ENCODE measurements around the gene SLC7A1. TPM values are rescaled to one million over a fixed set of nuclear protein-coding genes. Genes with fewer than 3 reads are reported as not detected.
A peak's percentile ranks its signal among the peaks of the same experiment; 100 is the strongest.

Gene SLC7A1
- total and polyA plus RNA-seq, 4 donors, result 0.90 to 22.6 (median 1.4) TPM

- Histone ChIP-seq H3K9me3 (ENCODE audit: control insufficient read depth in 4 of 4, low read length in 3 of 4) (no peaks in the 10 kb centered on the region), H3K4me1 (ENCODE audit: control insufficient read depth in 4 of 4, insufficient read depth in 4 of 4, low read length in 3 of 4) (no peaks in the 10 kb centered on the region), H3K27ac (ENCODE audit: low read depth in 1 of 2, low read length in 2 of 2) (no peak overlapping the region), H3K9ac (ENCODE audit: low read depth in 1 of 2, low read length in 2 of 2) (no peak overlapping the region), H3K36me3 (ENCODE audit: control insufficient read depth in 4 of 4, insufficient read depth in 3 of 4, low read depth in 1 of 4, low read length in 3 of 4) (peaks cover 0 to 2% (median 0%) of the 10 kb centered on the region in 4 donors), H3K4me3 (ENCODE audit: low read depth in 1 of 3, low read length in 3 of 3) (no peak overlapping the region), H3K27me3 (ENCODE audit: control insufficient read depth in 4 of 4, insufficient read depth in 4 of 4, low read length in 3 of 4) (no peaks in the 10 kb centered on the region)
- 74% methylated on average over 13 of the region's 13 CpGs for WGBS
- TF ChIP-seq EGR1 (IDR thresholded peaks at IDR 0.05; ENCODE audit: low read depth in 2 of 2) (no peak), JUND (IDR thresholded peaks at IDR 0.05) (no peak), SP1 (IDR thresholded peaks at IDR 0.05) (no peak)
- DNase-seq (ENCODE audit: low spot score), result no peak
These were observed 80.7 kb downstream of the SLC7A1 start for GRCh38 chr13:29514720-29515310.

GRCh38 chr13:29513981-29514719, 81.3 kb downstream of the SLC7A1 start:
- no peak overlapping the region for H3K9ac ChIP-seq (ENCODE audit: low read depth in 1 of 2, low read length in 2 of 2)
- no peaks in the 10 kb centered on the region for H3K4me1 ChIP-seq (ENCODE audit: control insufficient read depth in 4 of 4, insufficient read depth in 4 of 4, low read length in 3 of 4)
- H3K36me3 ChIP-seq (ENCODE audit: control insufficient read depth in 4 of 4, insufficient read depth in 3 of 4, low read depth in 1 of 4, low read length in 3 of 4), result peaks cover 0 to 2% (median 0%) of the 10 kb centered on the region in 4 donors
- no peak for DNase-seq (ENCODE audit: low spot score)
- no peak overlapping the region for H3K27ac ChIP-seq (ENCODE audit: low read depth in 1 of 2, low read length in 2 of 2)
- no peak for TF ChIP-seq EGR1 (IDR thresholded peaks at IDR 0.05; ENCODE audit: low read depth in 2 of 2)
- peak; percentile 76 for TF ChIP-seq NR2F2 (IDR thresholded peaks at IDR 0.05)
- 92% methylated on average over 32 of the region's 32 CpGs for WGBS
- H3K4me3 ChIP-seq (ENCODE audit: low read depth in 1 of 3, low read length in 3 of 3), result no peak overlapping the region
- no peaks in the 10 kb centered on the region for H3K27me3 ChIP-seq (ENCODE audit: control insufficient read depth in 4 of 4, insufficient read depth in 4 of 4, low read length in 3 of 4)
- no peaks in the 10 kb centered on the region for H3K9me3 ChIP-seq (ENCODE audit: control insufficient read depth in 4 of 4, low read length in 3 of 4)

- DNase-seq (ENCODE audit: low spot score), result no peak
- 90% methylated on average over 24 of the region's 24 CpGs for WGBS
- H3K27me3 ChIP-seq (ENCODE audit: control insufficient read depth in 4 of 4, insufficient read depth in 4 of 4, low read length in 3 of 4), result no peaks in the 10 kb centered on the region
- H3K4me3 ChIP-seq (ENCODE audit: low read depth in 1 of 3, low read length in 3 of 3), result no peak overlapping the region
- peaks cover 0 to 2% (median 0%) of the 10 kb centered on the region in 4 donors for H3K36me3 ChIP-seq (ENCODE audit: control insufficient read depth in 4 of 4, insufficient read depth in 3 of 4, low read depth in 1 of 4, low read length in 3 of 4)
- no peaks in the 10 kb centered on the region for H3K4me1 ChIP-seq (ENCODE audit: control insufficient read depth in 4 of 4, insufficient read depth in 4 of 4, low read length in 3 of 4)
- H3K9ac ChIP-seq (ENCODE audit: low read depth in 1 of 2, low read length in 2 of 2), result no peak overlapping the region
- H3K9me3 ChIP-seq (ENCODE audit: control insufficient read depth in 4 of 4, low read length in 3 of 4), result no peaks in the 10 kb centered on the region
- no peak overlapping the region for H3K27ac ChIP-seq (ENCODE audit: low read depth in 1 of 2, low read length in 2 of 2)
- TF ChIP-seq GABPA (IDR thresholded peaks at IDR 0.05 in 1 of 2, conservative IDR thresholded peaks at IDR 0.05 in 1 of 2) (no peak), CTCF (IDR thresholded peaks at IDR 0.05; ENCODE audit: low read depth, low read length, missing input control) (no peak), REST (IDR thresholded peaks at IDR 0.05) (no peak), MAX (IDR thresholded peaks at IDR 0.05) (no peak), FOXA1 (IDR thresholded peaks at IDR 0.05) (no peak), HNF4G (IDR thresholded peaks at IDR 0.05) (no peak), TAF1 (conservative IDR thresholded peaks at IDR 0.05) (no peak), RXRA (IDR thresholded peaks at IDR 0.05) (no peak), YY1 (IDR thresholded peaks at IDR 0.05) (no peak), ZBTB33 (IDR thresholded peaks at IDR 0.05) (no peak), NR2F2 (IDR thresholded peaks at IDR 0.05) (no peak)
These were observed 82.2 kb downstream of the SLC7A1 start for GRCh38 chr13:29513002-29513980.
